Gastroesophageal sphincter (tissue), 3 donors: ENCODE measurements around the gene WDR81.

Experiments used
- EP300 ChIP-seq: sonication (generic); formaldehyde crosslinking; IDR thresholded peaks from one replicate; pipeline ENCODE4 v1.6.1; 2017; ENCODE audit warnings: antibody characterized with exemption, mild to moderate bottlenecking
- POLR2A ChIP-seq, 2 donors: fragments of 450-650 bp; IDR thresholded peaks; one replicate each; pipeline ENCODE4 v1.6.1; 2017; ENCODE audit warnings: antibody characterized with exemption in 2 of 2, mild to moderate bottlenecking in 2 of 2, moderate library complexity in 1 of 2
- POLR2AphosphoS5 ChIP-seq: sonication (generic); formaldehyde crosslinking; IDR thresholded peaks from one replicate; pipeline ENCODE4 v1.6.1; 2017; ENCODE audit warnings: antibody characterized with exemption
- TF ChIP-seq, protein P1 (sequence below), 4 experiments: fragments of 200-600 bp in 2 of 4; fragments of 450-650 bp in 2 of 4; sonication (generic) in 1 of 4; IDR thresholded peaks; one replicate each; pipeline ENCODE4 v1.5.1; 2017 to 2019; ENCODE audit warnings: antibody characterized with exemption in 4 of 4, mild to moderate bottlenecking in 2 of 4, moderate library complexity in 2 of 4

DNA sequence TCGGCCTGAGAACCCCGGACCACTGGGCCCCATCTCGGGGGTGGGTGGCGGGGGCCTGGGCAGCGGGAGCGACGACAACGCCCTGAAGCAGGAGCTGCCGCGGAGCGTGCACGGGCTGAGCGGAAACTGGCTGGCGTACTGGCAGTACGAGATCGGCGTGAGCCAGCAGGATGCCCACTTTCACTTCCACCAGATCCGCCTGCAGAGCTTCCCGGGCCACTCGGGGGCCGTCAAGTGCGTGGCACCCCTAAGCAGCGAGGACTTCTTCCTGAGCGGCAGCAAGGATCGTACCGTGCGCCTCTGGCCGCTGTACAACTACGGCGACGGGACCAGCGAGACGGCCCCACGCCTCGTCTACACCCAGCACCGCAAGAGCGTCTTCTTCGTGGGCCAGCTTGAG is 9.3 kb downstream of the WDR81 start:
- TF ChIP-seq POLR2AphosphoS5 (no peak), POLR2A (IDR thresholded peaks at IDR 0.05) (no peak), EP300 (no peak)
- TF ChIP-seq, protein P1, sequence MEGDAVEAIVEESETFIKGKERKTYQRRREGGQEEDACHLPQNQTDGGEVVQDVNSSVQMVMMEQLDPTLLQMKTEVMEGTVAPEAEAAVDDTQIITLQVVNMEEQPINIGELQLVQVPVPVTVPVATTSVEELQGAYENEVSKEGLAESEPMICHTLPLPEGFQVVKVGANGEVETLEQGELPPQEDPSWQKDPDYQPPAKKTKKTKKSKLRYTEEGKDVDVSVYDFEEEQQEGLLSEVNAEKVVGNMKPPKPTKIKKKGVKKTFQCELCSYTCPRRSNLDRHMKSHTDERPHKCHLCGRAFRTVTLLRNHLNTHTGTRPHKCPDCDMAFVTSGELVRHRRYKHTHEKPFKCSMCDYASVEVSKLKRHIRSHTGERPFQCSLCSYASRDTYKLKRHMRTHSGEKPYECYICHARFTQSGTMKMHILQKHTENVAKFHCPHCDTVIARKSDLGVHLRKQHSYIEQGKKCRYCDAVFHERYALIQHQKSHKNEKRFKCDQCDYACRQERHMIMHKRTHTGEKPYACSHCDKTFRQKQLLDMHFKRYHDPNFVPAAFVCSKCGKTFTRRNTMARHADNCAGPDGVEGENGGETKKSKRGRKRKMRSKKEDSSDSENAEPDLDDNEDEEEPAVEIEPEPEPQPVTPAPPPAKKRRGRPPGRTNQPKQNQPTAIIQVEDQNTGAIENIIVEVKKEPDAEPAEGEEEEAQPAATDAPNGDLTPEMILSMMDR (IDR thresholded peaks at IDR 0.05) = no peak
